PFSK-1 (cell line): ENCODE results near the gene TMEM175.

Experiments
- FOXP2 ChIP-seq: optimal IDR thresholded peaks from 2 replicates; pipeline ENCODE3; 2011; ENCODE audit warnings: borderline replicate concordance, control low read depth, inconsistent platforms; ENCODE audit not compliant: insufficient read depth; ENCODE audit errors: extremely low read length, extremely low read depth
- POLR2AphosphoS5 ChIP-seq: IDR thresholded peaks from 2 replicates; pipeline ENCODE4 v1.6.1; 2012; ENCODE audit warnings: low read depth, mild to moderate bottlenecking, control low read depth, low read length, moderate library complexity
- REST ChIP-seq, 2 experiments: IDR thresholded peaks; 2 replicates each; pipeline versions ENCODE4 v1.6.1 to v1.8.0; 2011 to 2012; ENCODE audit warnings: low read depth in 2 of 2, low read length in 2 of 2, control low read depth in 1 of 2, inconsistent platforms in 1 of 2, mild to moderate bottlenecking in 1 of 2, moderate library complexity in 1 of 2; ENCODE audit not compliant: insufficient read depth in 1 of 2
- SIN3A ChIP-seq: IDR thresholded peaks from 2 replicates; pipeline ENCODE4 v1.6.1; 2012; ENCODE audit warnings: mild to moderate bottlenecking, low read length, moderate library complexity, borderline replicate concordance; ENCODE audit not compliant: insufficient read depth
- TAF1 ChIP-seq: IDR thresholded peaks from 2 replicates; pipeline ENCODE4 v1.6.1; 2012; ENCODE audit warnings: low read length, control low read depth, borderline replicate concordance; ENCODE audit not compliant: insufficient read depth

Gene TMEM175

GRCh38 chr4:945274-946102 is 13.2 kb downstream of the TMEM175 start:
- TF ChIP-seq POLR2AphosphoS5, result no peak
- no peak for TF ChIP-seq FOXP2
- no peak for TF ChIP-seq TAF1
- no peak for TF ChIP-seq REST (IDR thresholded peaks at IDR 0.05; ENCODE audit: insufficient read depth in 1 of 2, low read depth in 2 of 2, low read length in 2 of 2)
- no peak for TF ChIP-seq SIN3A

- TF ChIP-seq SIN3A (no peak), TAF1 (no peak), REST (IDR thresholded peaks at IDR 0.05; ENCODE audit: insufficient read depth in 1 of 2, low read depth in 2 of 2, low read length in 2 of 2) (no peak), FOXP2 (no peak), POLR2AphosphoS5 (no peak)
Measured at GRCh38 chr4:946103-946450, 13.8 kb downstream of the TMEM175 start.

- no peak for TF ChIP-seq FOXP2
- TF ChIP-seq POLR2AphosphoS5, result no peak
- no peak for TF ChIP-seq REST (IDR thresholded peaks at IDR 0.05; ENCODE audit: insufficient read depth in 1 of 2, low read depth in 2 of 2, low read length in 2 of 2)
- TF ChIP-seq SIN3A, result no peak
- TF ChIP-seq TAF1, result no peak
Measured at GRCh38 chr4:946517-947471, 14.5 kb downstream of the TMEM175 start.

DNA sequence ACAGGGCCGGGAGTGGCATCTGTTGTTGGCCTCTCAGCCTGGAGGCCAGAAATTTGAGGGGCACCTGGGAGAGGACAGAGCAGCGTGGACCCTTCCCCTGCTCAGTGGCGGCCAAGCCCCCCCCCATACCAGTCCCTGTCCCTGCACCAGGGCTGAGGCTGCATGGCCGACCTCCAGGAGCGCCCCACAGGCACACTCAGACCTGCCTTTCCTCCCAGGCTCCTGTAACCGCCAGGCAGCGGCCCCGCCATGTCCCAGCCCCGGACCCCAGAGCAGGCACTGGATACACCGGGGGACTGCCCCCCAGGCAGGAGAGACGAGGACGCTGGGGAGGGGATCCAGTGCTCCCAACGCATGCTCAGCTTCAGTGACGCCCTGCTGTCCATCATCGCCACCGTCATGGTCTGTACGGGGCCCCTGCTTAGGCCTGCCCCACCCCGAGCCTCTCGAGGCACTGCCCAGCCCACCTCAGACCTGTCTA is 15.3 kb downstream of the TMEM175 start:
- TF ChIP-seq TAF1 (no peak), FOXP2 (no peak), POLR2AphosphoS5 (no peak), REST (IDR thresholded peaks at IDR 0.05; ENCODE audit: insufficient read depth in 1 of 2, low read depth in 2 of 2, low read length in 2 of 2) (no peak), SIN3A (no peak)
